ENCODE results near the gene ZNF678.

The ZNF678 gene

DNA sequence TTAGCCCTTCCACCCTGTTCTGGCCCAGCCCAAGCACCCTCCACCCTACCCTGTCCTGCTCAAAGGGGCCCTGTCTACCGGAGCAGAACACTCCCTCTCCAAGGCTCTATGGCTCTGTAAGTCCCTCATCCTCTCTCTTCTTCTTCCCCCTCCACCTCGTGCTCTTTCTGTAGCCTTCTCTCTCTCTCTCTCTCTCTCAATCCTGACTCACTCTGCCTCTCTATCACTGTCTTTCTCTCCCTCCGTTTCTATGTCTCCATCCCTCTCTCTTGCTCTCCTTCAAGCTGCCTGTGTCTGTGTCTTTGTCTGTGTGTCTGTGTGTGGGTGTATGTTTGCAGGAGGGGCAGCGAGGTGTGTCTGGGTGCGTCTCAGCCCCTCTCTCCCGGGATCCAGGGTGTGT, 1.3 kb upstream of the ZNF678 start:
- Histone ChIP-seq H3K27ac (ENCODE audit: extremely low read depth, low read depth, low read length) (no peak overlapping the region), H3K36me3 (ENCODE audit: control insufficient read depth in 2 of 2, insufficient read depth in 1 of 2, low read length in 2 of 2) (peaks cover 0 to 6% of the 10 kb centered on the region in 2 experiments; a peak in 1 of 3 replicates), H3K9me3 (ENCODE audit: control insufficient read depth, insufficient read depth, low read depth, low read length) (no peaks in the 10 kb centered on the region), H3K4me1 (ENCODE audit: control insufficient read depth, insufficient read depth, low read length) (no peaks in the 10 kb centered on the region), H3K4me3 (ENCODE audit: low read depth, low read length) (no peak overlapping the region)
- CTCF ChIA-PET, result interaction anchor here (0.5 kb wide), 1 partner anchor 49 kb away, joined by 5 read pairs; no protein-coding TSS in a partner anchor
- TF ChIP-seq, protein P1, sequence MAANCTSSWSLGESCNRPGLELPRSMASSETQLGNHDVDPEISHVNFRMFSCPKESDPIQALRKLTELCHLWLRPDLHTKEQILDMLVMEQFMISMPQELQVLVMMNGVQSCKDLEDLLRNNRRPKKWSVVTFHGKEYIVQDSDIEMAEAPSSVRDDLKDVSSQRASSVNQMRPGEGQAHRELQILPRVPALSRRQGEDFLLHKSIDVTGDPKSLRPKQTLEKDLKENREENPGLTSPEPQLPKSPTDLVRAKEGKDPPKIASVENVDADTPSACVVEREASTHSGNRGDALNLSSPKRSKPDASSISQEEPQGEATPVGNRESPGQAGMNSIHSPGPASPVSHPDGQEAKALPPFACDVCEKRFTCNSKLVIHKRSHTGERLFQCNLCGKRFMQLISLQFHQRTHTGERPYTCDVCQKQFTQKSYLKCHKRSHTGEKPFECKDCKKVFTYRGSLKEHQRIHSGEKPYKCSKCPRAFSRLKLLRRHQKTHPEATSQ (tag by site-specific recombination; IDR thresholded peaks at IDR 0.05), result no peak
- no peak for TF ChIP-seq ZNF274 (IDR thresholded peaks at IDR 0.05; ENCODE audit: low read length)
- 0 out of 2 replicates have a peak, but pooled peaks have one; percentile 21 for TF ChIP-seq ZNF274 (tag by site-specific recombination; IDR thresholded peaks at IDR 0.05; ENCODE audit: borderline replicate concordance)
- TF ChIP-seq, protein P2, sequence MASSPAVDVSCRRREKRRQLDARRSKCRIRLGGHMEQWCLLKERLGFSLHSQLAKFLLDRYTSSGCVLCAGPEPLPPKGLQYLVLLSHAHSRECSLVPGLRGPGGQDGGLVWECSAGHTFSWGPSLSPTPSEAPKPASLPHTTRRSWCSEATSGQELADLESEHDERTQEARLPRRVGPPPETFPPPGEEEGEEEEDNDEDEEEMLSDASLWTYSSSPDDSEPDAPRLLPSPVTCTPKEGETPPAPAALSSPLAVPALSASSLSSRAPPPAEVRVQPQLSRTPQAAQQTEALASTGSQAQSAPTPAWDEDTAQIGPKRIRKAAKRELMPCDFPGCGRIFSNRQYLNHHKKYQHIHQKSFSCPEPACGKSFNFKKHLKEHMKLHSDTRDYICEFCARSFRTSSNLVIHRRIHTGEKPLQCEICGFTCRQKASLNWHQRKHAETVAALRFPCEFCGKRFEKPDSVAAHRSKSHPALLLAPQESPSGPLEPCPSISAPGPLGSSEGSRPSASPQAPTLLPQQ (tag by site-specific recombination; IDR thresholded peaks at IDR 0.05), result no peak
- TF ChIP-seq ZNF433 (tag by site-specific recombination; IDR thresholded peaks at IDR 0.05; ENCODE audit: low read depth), result 0 out of 2 replicates have a peak, but pooled peaks have one; percentile 6
- TF ChIP-seq, protein P3, sequence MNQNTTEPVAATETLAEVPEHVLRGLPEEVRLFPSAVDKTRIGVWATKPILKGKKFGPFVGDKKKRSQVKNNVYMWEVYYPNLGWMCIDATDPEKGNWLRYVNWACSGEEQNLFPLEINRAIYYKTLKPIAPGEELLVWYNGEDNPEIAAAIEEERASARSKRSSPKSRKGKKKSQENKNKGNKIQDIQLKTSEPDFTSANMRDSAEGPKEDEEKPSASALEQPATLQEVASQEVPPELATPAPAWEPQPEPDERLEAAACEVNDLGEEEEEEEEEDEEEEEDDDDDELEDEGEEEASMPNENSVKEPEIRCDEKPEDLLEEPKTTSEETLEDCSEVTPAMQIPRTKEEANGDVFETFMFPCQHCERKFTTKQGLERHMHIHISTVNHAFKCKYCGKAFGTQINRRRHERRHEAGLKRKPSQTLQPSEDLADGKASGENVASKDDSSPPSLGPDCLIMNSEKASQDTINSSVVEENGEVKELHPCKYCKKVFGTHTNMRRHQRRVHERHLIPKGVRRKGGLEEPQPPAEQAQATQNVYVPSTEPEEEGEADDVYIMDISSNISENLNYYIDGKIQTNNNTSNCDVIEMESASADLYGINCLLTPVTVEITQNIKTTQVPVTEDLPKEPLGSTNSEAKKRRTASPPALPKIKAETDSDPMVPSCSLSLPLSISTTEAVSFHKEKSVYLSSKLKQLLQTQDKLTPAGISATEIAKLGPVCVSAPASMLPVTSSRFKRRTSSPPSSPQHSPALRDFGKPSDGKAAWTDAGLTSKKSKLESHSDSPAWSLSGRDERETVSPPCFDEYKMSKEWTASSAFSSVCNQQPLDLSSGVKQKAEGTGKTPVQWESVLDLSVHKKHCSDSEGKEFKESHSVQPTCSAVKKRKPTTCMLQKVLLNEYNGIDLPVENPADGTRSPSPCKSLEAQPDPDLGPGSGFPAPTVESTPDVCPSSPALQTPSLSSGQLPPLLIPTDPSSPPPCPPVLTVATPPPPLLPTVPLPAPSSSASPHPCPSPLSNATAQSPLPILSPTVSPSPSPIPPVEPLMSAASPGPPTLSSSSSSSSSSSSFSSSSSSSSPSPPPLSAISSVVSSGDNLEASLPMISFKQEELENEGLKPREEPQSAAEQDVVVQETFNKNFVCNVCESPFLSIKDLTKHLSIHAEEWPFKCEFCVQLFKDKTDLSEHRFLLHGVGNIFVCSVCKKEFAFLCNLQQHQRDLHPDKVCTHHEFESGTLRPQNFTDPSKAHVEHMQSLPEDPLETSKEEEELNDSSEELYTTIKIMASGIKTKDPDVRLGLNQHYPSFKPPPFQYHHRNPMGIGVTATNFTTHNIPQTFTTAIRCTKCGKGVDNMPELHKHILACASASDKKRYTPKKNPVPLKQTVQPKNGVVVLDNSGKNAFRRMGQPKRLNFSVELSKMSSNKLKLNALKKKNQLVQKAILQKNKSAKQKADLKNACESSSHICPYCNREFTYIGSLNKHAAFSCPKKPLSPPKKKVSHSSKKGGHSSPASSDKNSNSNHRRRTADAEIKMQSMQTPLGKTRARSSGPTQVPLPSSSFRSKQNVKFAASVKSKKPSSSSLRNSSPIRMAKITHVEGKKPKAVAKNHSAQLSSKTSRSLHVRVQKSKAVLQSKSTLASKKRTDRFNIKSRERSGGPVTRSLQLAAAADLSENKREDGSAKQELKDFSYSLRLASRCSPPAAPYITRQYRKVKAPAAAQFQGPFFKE (tag by site-specific recombination; IDR thresholded peaks at IDR 0.05; ENCODE audit: borderline replicate concordance), result peak; percentile 62; the same call in 1 of the 2 replicates
- TF ChIP-seq, protein P4, sequence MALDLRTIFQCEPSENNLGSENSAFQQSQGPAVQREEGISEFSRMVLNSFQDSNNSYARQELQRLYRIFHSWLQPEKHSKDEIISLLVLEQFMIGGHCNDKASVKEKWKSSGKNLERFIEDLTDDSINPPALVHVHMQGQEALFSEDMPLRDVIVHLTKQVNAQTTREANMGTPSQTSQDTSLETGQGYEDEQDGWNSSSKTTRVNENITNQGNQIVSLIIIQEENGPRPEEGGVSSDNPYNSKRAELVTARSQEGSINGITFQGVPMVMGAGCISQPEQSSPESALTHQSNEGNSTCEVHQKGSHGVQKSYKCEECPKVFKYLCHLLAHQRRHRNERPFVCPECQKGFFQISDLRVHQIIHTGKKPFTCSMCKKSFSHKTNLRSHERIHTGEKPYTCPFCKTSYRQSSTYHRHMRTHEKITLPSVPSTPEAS (tag by site-specific recombination; IDR thresholded peaks at IDR 0.05), result no peak
- POLR2A ChIA-PET, result no interaction called here

DNA sequence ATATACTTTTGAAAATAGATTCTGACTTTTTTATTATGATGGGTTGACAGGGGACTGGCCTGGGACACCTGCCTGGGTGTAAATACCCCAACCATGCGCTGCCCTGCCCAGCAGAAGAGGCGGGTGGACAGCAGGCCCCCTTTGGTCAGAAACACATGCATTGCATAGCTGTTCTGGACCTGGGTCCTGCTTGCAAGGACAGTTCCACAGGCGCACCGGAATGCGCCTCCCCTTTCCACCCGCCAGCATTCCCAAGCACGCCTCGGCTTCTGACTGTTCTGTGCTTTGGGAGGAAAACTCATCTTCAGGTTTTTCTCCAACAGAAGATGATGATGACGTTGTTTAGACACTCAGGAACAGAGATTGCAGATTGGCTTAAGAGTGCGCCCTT, 428 bp upstream of the ZNF678 start:
- POLR2A ChIA-PET, result interaction anchor here (1.6 to 1.9 kb wide), 3 partner anchors 22 to 172 kb away, joined by 5 to 6 read pairs (median 6); partner anchors contain the start of genes JMJD4 and SNAP47
- Histone ChIP-seq H3K9me3 (ENCODE audit: control insufficient read depth, insufficient read depth, low read depth, low read length) (no peaks in the 10 kb centered on the region), H3K4me1 (ENCODE audit: control insufficient read depth, insufficient read depth, low read length) (no peaks in the 10 kb centered on the region), H3K27ac (ENCODE audit: extremely low read depth, low read depth, low read length) (no peak overlapping the region), H3K4me3 (ENCODE audit: low read depth, low read length) (no peak overlapping the region), H3K36me3 (ENCODE audit: control insufficient read depth in 2 of 2, insufficient read depth in 1 of 2, low read length in 2 of 2) (peaks cover 0 to 6% of the 10 kb centered on the region in 2 experiments; a peak in 1 of 3 replicates)
- TF ChIP-seq, protein P5, sequence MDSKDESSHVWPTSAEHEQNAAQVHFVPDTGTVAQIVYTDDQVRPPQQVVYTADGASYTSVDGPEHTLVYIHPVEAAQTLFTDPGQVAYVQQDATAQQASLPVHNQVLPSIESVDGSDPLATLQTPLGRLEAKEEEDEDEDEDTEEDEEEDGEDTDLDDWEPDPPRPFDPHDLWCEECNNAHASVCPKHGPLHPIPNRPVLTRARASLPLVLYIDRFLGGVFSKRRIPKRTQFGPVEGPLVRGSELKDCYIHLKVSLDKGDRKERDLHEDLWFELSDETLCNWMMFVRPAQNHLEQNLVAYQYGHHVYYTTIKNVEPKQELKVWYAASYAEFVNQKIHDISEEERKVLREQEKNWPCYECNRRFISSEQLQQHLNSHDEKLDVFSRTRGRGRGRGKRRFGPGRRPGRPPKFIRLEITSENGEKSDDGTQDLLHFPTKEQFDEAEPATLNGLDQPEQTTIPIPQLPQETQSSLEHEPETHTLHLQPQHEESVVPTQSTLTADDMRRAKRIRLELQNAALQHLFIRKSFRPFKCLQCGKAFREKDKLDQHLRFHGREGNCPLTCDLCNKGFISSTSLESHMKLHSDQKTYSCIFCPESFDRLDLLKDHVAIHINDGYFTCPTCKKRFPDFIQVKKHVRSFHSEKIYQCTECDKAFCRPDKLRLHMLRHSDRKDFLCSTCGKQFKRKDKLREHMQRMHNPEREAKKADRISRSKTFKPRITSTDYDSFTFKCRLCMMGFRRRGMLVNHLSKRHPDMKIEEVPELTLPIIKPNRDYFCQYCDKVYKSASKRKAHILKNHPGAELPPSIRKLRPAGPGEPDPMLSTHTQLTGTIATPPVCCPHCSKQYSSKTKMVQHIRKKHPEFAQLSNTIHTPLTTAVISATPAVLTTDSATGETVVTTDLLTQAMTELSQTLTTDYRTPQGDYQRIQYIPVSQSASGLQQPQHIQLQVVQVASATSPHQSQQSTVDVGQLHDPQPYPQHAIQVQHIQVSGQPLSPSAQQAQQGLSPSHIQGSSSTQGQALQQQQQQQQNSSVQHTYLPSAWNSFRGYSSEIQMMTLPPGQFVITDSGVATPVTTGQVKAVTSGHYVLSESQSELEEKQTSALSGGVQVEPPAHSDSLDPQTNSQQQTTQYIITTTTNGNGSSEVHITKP (tag by site-specific recombination; IDR thresholded peaks at IDR 0.05), result no peak
- TF ChIP-seq, protein P6, sequence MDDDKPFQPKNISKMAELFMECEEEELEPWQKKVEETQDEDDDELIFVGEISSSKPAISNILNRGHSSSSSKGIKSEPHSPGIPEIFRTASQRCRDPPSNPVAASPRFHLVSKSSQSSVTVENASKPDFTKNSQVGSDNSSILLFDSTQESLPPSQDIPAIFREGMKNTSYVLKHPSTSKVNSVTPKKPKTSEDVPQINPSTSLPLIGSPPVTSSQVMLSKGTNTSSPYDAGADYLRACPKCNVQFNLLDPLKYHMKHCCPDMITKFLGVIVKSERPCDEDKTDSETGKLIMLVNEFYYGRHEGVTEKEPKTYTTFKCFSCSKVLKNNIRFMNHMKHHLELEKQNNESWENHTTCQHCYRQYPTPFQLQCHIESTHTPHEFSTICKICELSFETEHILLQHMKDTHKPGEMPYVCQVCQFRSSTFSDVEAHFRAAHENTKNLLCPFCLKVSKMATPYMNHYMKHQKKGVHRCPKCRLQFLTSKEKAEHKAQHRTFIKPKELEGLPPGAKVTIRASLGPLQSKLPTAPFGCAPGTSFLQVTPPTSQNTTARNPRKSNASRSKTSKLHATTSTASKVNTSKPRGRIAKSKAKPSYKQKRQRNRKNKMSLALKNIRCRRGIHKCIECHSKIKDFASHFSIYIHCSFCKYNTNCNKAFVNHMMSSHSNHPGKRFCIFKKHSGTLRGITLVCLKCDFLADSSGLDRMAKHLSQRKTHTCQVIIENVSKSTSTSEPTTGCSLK (tag by site-specific recombination; IDR thresholded peaks at IDR 0.05), result no peak
- TF ChIP-seq ZNF658 (tag by site-specific recombination; IDR thresholded peaks at IDR 0.05), result 0 out of 2 replicates have a peak, but pooled peaks have one; percentile 17
- no peak for TF ChIP-seq ZNF324 (tag by site-specific recombination; IDR thresholded peaks at IDR 0.05)
- TF ChIP-seq HOXD13 (CRISPR knock-in tag; IDR thresholded peaks at IDR 0.05; ENCODE audit: borderline replicate concordance), result no peak
- CTCF ChIA-PET, result interaction anchor here (0.9 to 1.8 kb wide), 2 partner anchors 20 to 63 kb away, joined by 3 to 8 read pairs; no protein-coding TSS in a partner anchor
